BJ (cell line): ENCODE measurements around the gene CUL9. TPM values are rescaled to one million over a fixed set of nuclear protein-coding genes. Genes with fewer than 3 reads are reported as not detected.
A peak's percentile ranks its signal among the peaks of the same experiment; 100 is the strongest.

Source experiments
- CTCF ChIA-PET: fragments of 350-600 bp; formaldehyde crosslinking; extraction: SDS; loops from one replicate; lab custom pipeline; 2021; ENCODE audit warnings: antibody characterized with exemption, inconsistent platforms; lab: Yijun Ruan, JAX
- POLR2A ChIA-PET: fragments of 300-600 bp; sonication (Branson Sonifier 250); formaldehyde crosslinking; extraction: SDS; loops from one replicate; lab custom pipeline; 2021; ENCODE audit warnings: antibody characterized with exemption; lab: Charles Lee
- DNase-seq: peaks from one replicate; pipeline ENCODE4 v3.0.0-alpha.2; 2011; ENCODE audit warnings: low read depth
- H3K27me3 ChIP-seq: 2 replicates; pipeline ENCODE4 v1.6.0; 2011; ENCODE audit warnings: low read length; ENCODE audit not compliant: control insufficient read depth, insufficient read depth
- H3K36me3 ChIP-seq: 2 replicates; pipeline ENCODE4 v1.5.1; 2011; ENCODE audit warnings: low read length; ENCODE audit not compliant: control insufficient read depth, insufficient read depth
- H3K4me3 ChIP-seq: 2 replicates; pipeline ENCODE4 v1.5.1; 2011; ENCODE audit warnings: low read depth, mild to moderate bottlenecking, control low read depth, low read length
- CTCF ChIP-seq: IDR thresholded peaks from 2 replicates; pipeline ENCODE4 v1.5.1; 2011; ENCODE audit warnings: low read depth, mild to moderate bottlenecking, control low read depth, inconsistent platforms, low read length, moderate library complexity; ENCODE audit not compliant: insufficient read depth
- polyA plus RNA-seq: library from polyadenylated mRNA; depleted of rRNA; stranded (reverse); fragments of >200 nt; gene quantifications from 2 replicates; pipeline ENCODE4 v1.2.3, GENCODE V29; 2011

The CUL9 gene
- polyA plus RNA-seq, 1 experiment: 12.4 TPM

GRCh38 chr6:43241446-43241845 is 59.5 kb downstream of the CUL9 start:
- no peak for DNase-seq
- H3K4me3 ChIP-seq: no peak overlapping the region
- TF ChIP-seq CTCF: no peak
- CTCF ChIA-PET: interaction anchor here (1.6 kb wide), 1 partner anchor 12 kb away, joined by 9 read pairs; the partner anchor contains the start of gene DNPH1
- POLR2A ChIA-PET: no interaction called here
- H3K36me3 ChIP-seq: no peaks in the 10 kb centered on the region
- H3K27me3 ChIP-seq: peaks cover 52% of the 10 kb centered on the region

- Histone ChIP-seq H3K36me3 (no peaks in the 10 kb centered on the region), H3K4me3 (no peak within 1 kb of the TSS), H3K27me3 (peaks cover 52% of the 10 kb centered on the region)
- ChIA-PET POLR2A (no interaction called here), CTCF (interaction anchor here (1.6 kb wide), 1 partner anchor 14 kb away, joined by 9 read pairs; the partner anchor contains the start of gene DNPH1)
- no peak for DNase-seq
- TF ChIP-seq CTCF: no peak
These were observed 61.1 kb downstream of the CUL9 start, which contains the start of gene TTBK1 for GRCh38 chr6:43242908-43243663. Gene TTBK1, plus strand, starts transcription at chr6:43243481. Its CDS starts 3,180 bp downstream, at chr6:43246661.

GRCh38 chr6:43243664-43244321 is 61.8 kb downstream of the CUL9 start:
- CTCF ChIA-PET: interaction anchor here (1.4 kb wide), 1 partner anchor 15 kb away, joined by 4 read pairs; the partner anchor contains the start of gene DNPH1
- H3K36me3 ChIP-seq: no peaks in the 10 kb centered on the region
- POLR2A ChIA-PET: no interaction called here
- H3K4me3 ChIP-seq: no peak overlapping the region
- DNase-seq: no peak
- peaks cover 54% of the 10 kb centered on the region for H3K27me3 ChIP-seq
- no peak for TF ChIP-seq CTCF

- ChIA-PET CTCF (interaction anchor here (0.9 kb wide), 2 partner anchors 16 to 17 kb away, joined by 3 to 4 read pairs; partner anchors contain the start of gene DNPH1), POLR2A (interaction anchor here (0.5 kb wide), 1 partner anchor 458 kb away, joined by 7 read pairs; no protein-coding TSS in a partner anchor)
- H3K27me3 ChIP-seq: peaks cover 57% of the 10 kb centered on the region
- peak overlapping the region; percentile 39 for H3K4me3 ChIP-seq
- DNase-seq: no peak
- no peaks in the 10 kb centered on the region for H3K36me3 ChIP-seq
- TF ChIP-seq CTCF: no peak
These were observed 64.5 kb downstream of the CUL9 start for GRCh38 chr6:43246301-43247113.
